SK-N-MC (cell line): ENCODE measurements around the gene OR5P2.
"Not testable (repeated sequence)": the region's sequence is repeated elsewhere in the genome, so short reads cannot be mapped to it uniquely, and the experiment has no call there.

Source experiments
- EZH2 ChIP-seq: fragments of 200-600 bp; sonication (generic); IDR thresholded peaks from one replicate; pipeline ENCODE4 v1.6.1; 2017; ENCODE audit warnings: antibody characterized with exemption
- POLR2AphosphoS5 ChIP-seq: IDR thresholded peaks from 2 replicates; pipeline ENCODE4 v1.6.1; 2012; ENCODE audit warnings: mild to moderate bottlenecking, low read depth, low read length, borderline replicate concordance

DNA sequence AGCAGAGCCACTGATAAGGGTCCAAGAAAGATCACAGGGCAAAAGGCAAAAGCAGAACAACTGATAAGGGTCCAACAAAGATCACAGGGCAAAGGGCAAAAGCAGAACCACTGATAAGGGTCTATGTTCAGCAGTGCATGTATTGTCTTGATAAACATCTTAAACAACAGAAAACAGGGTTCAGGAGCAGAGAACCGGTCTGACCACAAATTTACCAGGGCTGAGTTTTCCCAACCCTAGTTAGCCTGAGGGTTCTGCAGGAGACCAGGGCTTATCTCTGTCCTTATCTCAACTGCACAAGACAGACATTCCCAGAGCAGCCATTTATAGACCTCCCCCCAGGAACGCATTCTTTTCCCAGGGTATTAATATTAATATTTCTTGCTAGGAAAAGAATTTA, 13.6 kb upstream of the OR5P2 start:
- not testable (repeated sequence) for TF ChIP-seq EZH2, POLR2AphosphoS5
